HepG2 (cell line): ENCODE data around the gene ERFL. TPM values are rescaled to one million over a fixed set of nuclear protein-coding genes. Genes with fewer than 3 reads are reported as not detected.
A peak's percentile ranks its signal among the peaks of the same experiment; 100 is the strongest.

Experiments used
- ATAC-seq: fragments of 200-7000 bp; cut with Tn5 transposase; 3 replicates; pipeline ENCODE4 v1.9.1; 2020; ENCODE audit warnings: mild to moderate bottlenecking, moderate library complexity
- BruUV-seq: library from RNA; stranded (reverse); fragments of 400-500 nt; replicated peaks from 2 replicates; lab custom pipeline; 2021; lab: Mats Ljungman, UMichigan
- CTCF ChIA-PET: fragments of 300-600 bp; formaldehyde crosslinking; extraction: SDS; loops from one replicate; lab custom pipeline; 2021; ENCODE audit warnings: low total read pairs, inconsistent platforms, low intra/inter-chr PET ratio; lab: Yijun Ruan, JAX
- POLR2A ChIA-PET: fragments of 350-600 bp; sonication (Branson Sonifier 250); formaldehyde crosslinking; loops from one replicate; lab custom pipeline; 2020; ENCODE audit warnings: antibody characterized with exemption, inconsistent platforms; lab: Yijun Ruan, JAX
- DNase-seq: peaks from one replicate; pipeline ENCODE4 v3.0.0-alpha.2; 2015; ENCODE audit warnings: low spot score
- FAIRE-seq: peaks from 3 replicates; lab custom pipeline; 2011; peaks lifted over from hg19 to GRCh38; lab: Jason Lieb, UNC
- H2AFZ ChIP-seq: one replicate; pipeline ENCODE4 v1.6.1; 2011; ENCODE audit warnings: low read length, inconsistent platforms
- H3K27ac ChIP-seq: fragments of 300-600 bp; 3 replicates; pipeline ENCODE4 v1.8.0; 2011; ENCODE audit warnings: mixed run types, mild to moderate bottlenecking, mixed read lengths, low read length, inconsistent platforms; ENCODE audit not compliant: insufficient read depth; ENCODE audit errors: extremely low read length
- H3K27me3 ChIP-seq, 2 experiments: fragments of 200-600 bp in 1 of 2; 2 replicates in 1 of 2; 3 replicates in 1 of 2; pipeline versions ENCODE4 v1.6.0 to v1.8.0; 2011; ENCODE audit warnings: low read length in 2 of 2, mild to moderate bottlenecking in 2 of 2, moderate library complexity in 2 of 2, inconsistent platforms in 1 of 2; ENCODE audit not compliant: insufficient read depth in 2 of 2, control insufficient read depth in 1 of 2
- H3K36me3 ChIP-seq, 2 experiments: fragments of 200-600 bp in 1 of 2; replicated peaks in 1 of 2; 2 replicates in 1 of 2; 3 replicates in 1 of 2; pipeline versions ENCODE4 v1.5.1 to v1.8.0; 2011; ENCODE audit warnings: low read length in 2 of 2, inconsistent platforms in 1 of 2; ENCODE audit not compliant: insufficient read depth in 2 of 2, control insufficient read depth in 1 of 2
- H3K4me1 ChIP-seq: 2 replicates; pipeline ENCODE4 v1.5.1; 2012; ENCODE audit warnings: low read length, inconsistent platforms; ENCODE audit not compliant: insufficient read depth
- H3K4me2 ChIP-seq: 2 replicates; pipeline ENCODE4 v1.6.0; 2011; ENCODE audit warnings: low read depth, low read length, inconsistent platforms
- H3K4me3 ChIP-seq, 3 experiments: fragments of 200-600 bp in 1 of 3; sonication (generic), shearing (Covaris generic) in 1 of 3; replicated peaks in 1 of 3; 2 replicates each; pipeline ENCODE4 v1.5.1; 2011 to 2016; ENCODE audit warnings: low read length in 3 of 3, inconsistent platforms in 2 of 3, low read depth in 2 of 3, mild to moderate bottlenecking in 2 of 3, control low read depth in 1 of 3, mixed read lengths in 1 of 3; ENCODE audit not compliant: insufficient read depth in 1 of 3
- H3K79me2 ChIP-seq: one replicate; pipeline ENCODE4 v1.6.1; 2011; ENCODE audit warnings: low read length, inconsistent platforms; ENCODE audit not compliant: insufficient read depth
- H3K9ac ChIP-seq: 2 replicates; pipeline ENCODE4 v1.6.0; 2011; ENCODE audit warnings: mild to moderate bottlenecking, low read depth, low read length, inconsistent platforms; ENCODE audit not compliant: insufficient read depth
- H3K9me3 ChIP-seq: 2 replicates; pipeline ENCODE4 v1.5.1; 2012; ENCODE audit warnings: mild to moderate bottlenecking, low read length
- H4K20me1 ChIP-seq: 2 replicates; pipeline ENCODE4 v1.6.0; 2011; ENCODE audit warnings: inconsistent platforms, mild to moderate bottlenecking, low read length, moderate library complexity; ENCODE audit not compliant: insufficient read depth
- ATRX ChIP-seq: sonication (generic); formaldehyde crosslinking; IDR thresholded peaks from 2 replicates; pipeline ENCODE4 v1.4.0; 2020; ENCODE audit warnings: missing genetic modification reagents, borderline replicate concordance
- IRF2 ChIP-seq: IDR thresholded peaks from 2 replicates; pipeline ENCODE4 v1.6.1; 2018; ENCODE audit warnings: missing genetic modification reagents, missing compliant biosample characterization
- NFKB2 ChIP-seq: sonication (generic); formaldehyde crosslinking; IDR thresholded peaks from 2 replicates; pipeline ENCODE4 v1.4.0; 2020; ENCODE audit warnings: missing genetic modification reagents, borderline replicate concordance
- PAF1 ChIP-seq: IDR thresholded peaks from 2 replicates; pipeline ENCODE4 v1.6.1; 2016; ENCODE audit warnings: missing genetic modification reagents, missing compliant biosample characterization
- PATZ1 ChIP-seq: sonication (generic); formaldehyde crosslinking; IDR thresholded peaks from 2 replicates; pipeline ENCODE4 v1.4.0; 2020; ENCODE audit warnings: missing genetic modification reagents
- PHF20 ChIP-seq: sonication (generic); formaldehyde crosslinking; IDR thresholded peaks from 2 replicates; pipeline ENCODE4 v1.5.0; 2020; ENCODE audit warnings: mild to moderate bottlenecking, missing genetic modification reagents
- PRMT3 ChIP-seq: sonication (generic); formaldehyde crosslinking; IDR thresholded peaks from 2 replicates; pipeline ENCODE4 v1.8.1; 2022; ENCODE audit warnings: low read depth, mild to moderate bottlenecking, moderate library complexity, missing genetic modification reagents, borderline replicate concordance
- RCOR2 ChIP-seq: IDR thresholded peaks from 2 replicates; pipeline ENCODE4 v1.6.1; 2016; ENCODE audit warnings: missing biosample characterization, missing genetic modification reagents
- SATB2 ChIP-seq: sonication (generic); formaldehyde crosslinking; IDR thresholded peaks from 2 replicates; pipeline ENCODE4 v1.5.0; 2020; ENCODE audit warnings: missing genetic modification reagents
- SNRNP70 ChIP-seq: fragments of 200-400 bp; formaldehyde crosslinking; IDR thresholded peaks from 2 replicates; pipeline ENCODE4 v1.6.1; 2017; ENCODE audit warnings: mild to moderate bottlenecking, low read depth, low read length, moderate library complexity
- SUZ12 ChIP-seq: fragments of 150-350 bp; IDR thresholded peaks from 2 replicates; pipeline ENCODE4 v1.6.1; 2014; ENCODE audit warnings: low read depth, low read length
- THAP11 ChIP-seq: IDR thresholded peaks from 2 replicates; pipeline ENCODE4 v1.6.1; 2016; ENCODE audit warnings: missing biosample characterization, missing genetic modification reagents
- THAP7 ChIP-seq: sonication (generic); formaldehyde crosslinking; IDR thresholded peaks from 2 replicates; pipeline ENCODE4 v1.8.1; 2023; ENCODE audit warnings: mild to moderate bottlenecking, missing genetic modification reagents
- THRA ChIP-seq: sonication (generic); formaldehyde crosslinking; IDR thresholded peaks from 2 replicates; pipeline ENCODE4 v1.4.0; 2020; ENCODE audit warnings: missing genetic modification reagents, borderline replicate concordance
- ZFP41 ChIP-seq: sonication (generic); formaldehyde crosslinking; IDR thresholded peaks from 2 replicates; pipeline ENCODE4 v1.4.0; 2020; ENCODE audit warnings: mild to moderate bottlenecking, missing genetic modification reagents, borderline replicate concordance
- ZNF768 ChIP-seq: sonication (generic); formaldehyde crosslinking; IDR thresholded peaks from 2 replicates; pipeline ENCODE4 v1.4.0; 2020; ENCODE audit warnings: missing genetic modification reagents
- WGBS: methylation state at CpG from one replicate; pipeline ENCODE4 v1.1.6; 2017; ENCODE audit warnings: low lambda C conversion rate; 5-methylcytosine and 5-hydroxymethylcytosine counted together
- in situ Hi-C: cut with HindIII; loops from 2 replicates; pipeline ENCODE4 v1.10.0; 2017; ENCODE audit warnings: low pct_unique_long_range_greater_than_20kb; ENCODE audit not compliant: extremely low pct_ligation_motif_present
- intact Hi-C: fragments of 100-400 bp; cut with micrococcal nuclease; formaldehyde crosslinking; loops from one replicate; pipeline ENCODE4 v1.10.0; 2022; ENCODE audit not compliant: unreplicated experiment
- polyA plus RNA-seq, 8 experiments: library from polyadenylated mRNA; depleted of rRNA in 3 of 8; stranded (reverse) in 7 of 8; unstranded in 1 of 8; fragments of >200 nt; fragmentation: Illumina TruSeq in 4 of 8; extraction: Trizol in 4 of 8; gene quantifications; 2 replicates each; pipeline versions ENCODE4 v1.2.1 to v1.2.3, GENCODE V29; 2011 to 2016; ENCODE audit warnings: low read depth in 4 of 8, missing spikeins in 1 of 8, mixed read lengths in 1 of 8; ENCODE audit not compliant: insufficient read depth in 1 of 8
- total RNA-seq, 5 experiments: library from RNA; depleted of rRNA; stranded (reverse); fragments of >200 nt; fragmentation: Illumina TruSeq; extraction: Trizol; gene quantifications; 2 replicates each; pipeline ENCODE4 v1.2.3, GENCODE V29; 2016; ENCODE audit warnings: low read depth in 1 of 5

The ERFL gene
- total and polyA plus RNA-seq, 2 of the 13 experiments (the other 11 are each of a cell fraction or from before 2014, with no cell fraction given) = not detected

- TF ChIP-seq SUZ12 = no peak
- no peak for TF ChIP-seq NFKB2 (CRISPR knock-in tag)
- peak; percentile 63 for TF ChIP-seq THAP11 (CRISPR knock-in tag)
- no peak for TF ChIP-seq SATB2 (CRISPR knock-in tag)
- TF ChIP-seq ATRX = no peak
- no peak; the same call in 1 of the 2 replicates for TF ChIP-seq PHF20 (CRISPR knock-in tag)
Observed at GRCh38 chr19:41904118-41904870, 24.0 kb downstream of the ERFL start (continued).

GRCh38 chr19:41903193-41903953 lies 24.9 kb downstream of the ERFL start:
- H3K4me3 ChIP-seq = no peak overlapping the region
- H4K20me1 ChIP-seq = 0 out of 2 replicates have a peak, but pooled peaks cover 3% of the 10 kb centered on the region
- no peak overlapping the region for H3K9ac ChIP-seq
- no peak overlapping the region for H3K27ac ChIP-seq
- no peaks in the 10 kb centered on the region for H3K27me3 ChIP-seq
- no peaks in the 10 kb centered on the region for H3K9me3 ChIP-seq
- H3K4me2 ChIP-seq = no peak overlapping the region
- ATAC-seq = no peak
- no TSS peak for BruUV-seq
- intact Hi-C loops = no loop called here
- no peak for FAIRE-seq
- no peaks in the 10 kb centered on the region for H3K79me2 ChIP-seq
- peaks cover 24% of the 10 kb centered on the region for H3K4me1 ChIP-seq
- ChIA-PET CTCF (no interaction called here), POLR2A (no interaction called here)
- no peak overlapping the region for H2AFZ ChIP-seq
- DNase-seq = no peak
- H3K36me3 ChIP-seq = peaks cover 31 to 61% of the 10 kb centered on the region in 2 experiments; a peak in 4 of 5 replicates
- WGBS = 94% methylated on average over 15 of the region's 19 CpGs
- in situ Hi-C loops = no loop called here
- TF ChIP-seq RCOR2 (CRISPR knock-in tag) (no peak), THRA (no peak), PATZ1 (no peak), ZNF768 (CRISPR knock-in tag) (no peak), PRMT3 (CRISPR knock-in tag) (no peak), THAP7 (no peak), SNRNP70 (no peak), PAF1 (no peak), ZFP41 (CRISPR knock-in tag) (no peak), IRF2 (CRISPR knock-in tag) (no peak)
